Measurements from ENCODE around the gene AP3S2. TPM values are rescaled to one million over a fixed set of nuclear protein-coding genes. Genes with fewer than 3 reads are reported as not detected.

AP3S2 gene
- total RNA-seq, 1 donor from 2014 or later, result 39.5 TPM

DNA sequence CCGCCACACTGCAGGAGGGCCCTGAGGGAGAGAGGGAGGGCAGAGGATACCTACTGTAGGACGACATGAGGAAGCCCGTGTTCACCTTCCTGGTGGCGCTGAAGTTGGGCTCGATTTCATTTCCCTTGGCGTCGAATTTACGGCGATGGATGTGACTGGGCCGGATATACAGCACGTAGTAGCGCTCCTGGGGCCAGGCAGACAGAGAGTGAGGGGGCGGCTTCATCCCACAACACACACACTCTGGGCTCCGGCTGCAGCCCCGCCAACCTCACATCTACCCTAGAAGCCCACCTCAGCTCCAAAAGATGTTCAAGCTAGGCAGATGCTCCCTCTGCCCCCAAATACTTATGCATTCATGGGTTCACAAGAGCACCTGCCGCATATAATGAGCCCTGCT, 14.4 kb upstream of the AP3S2 start:
- no peaks in the 10 kb centered on the region for H3K9me3 ChIP-seq
- peaks cover 16% of the 10 kb centered on the region for H3K4me1 ChIP-seq
- peak in 1 of 2 donors; percentile 40 for DNase-seq (ENCODE audit: extremely low spot score in 2 of 2)
- no peak overlapping the region for H3K4me3 ChIP-seq
- TF ChIP-seq, protein P1, sequence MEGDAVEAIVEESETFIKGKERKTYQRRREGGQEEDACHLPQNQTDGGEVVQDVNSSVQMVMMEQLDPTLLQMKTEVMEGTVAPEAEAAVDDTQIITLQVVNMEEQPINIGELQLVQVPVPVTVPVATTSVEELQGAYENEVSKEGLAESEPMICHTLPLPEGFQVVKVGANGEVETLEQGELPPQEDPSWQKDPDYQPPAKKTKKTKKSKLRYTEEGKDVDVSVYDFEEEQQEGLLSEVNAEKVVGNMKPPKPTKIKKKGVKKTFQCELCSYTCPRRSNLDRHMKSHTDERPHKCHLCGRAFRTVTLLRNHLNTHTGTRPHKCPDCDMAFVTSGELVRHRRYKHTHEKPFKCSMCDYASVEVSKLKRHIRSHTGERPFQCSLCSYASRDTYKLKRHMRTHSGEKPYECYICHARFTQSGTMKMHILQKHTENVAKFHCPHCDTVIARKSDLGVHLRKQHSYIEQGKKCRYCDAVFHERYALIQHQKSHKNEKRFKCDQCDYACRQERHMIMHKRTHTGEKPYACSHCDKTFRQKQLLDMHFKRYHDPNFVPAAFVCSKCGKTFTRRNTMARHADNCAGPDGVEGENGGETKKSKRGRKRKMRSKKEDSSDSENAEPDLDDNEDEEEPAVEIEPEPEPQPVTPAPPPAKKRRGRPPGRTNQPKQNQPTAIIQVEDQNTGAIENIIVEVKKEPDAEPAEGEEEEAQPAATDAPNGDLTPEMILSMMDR (IDR thresholded peaks at IDR 0.05), result no peak
- TF ChIP-seq POLR2AphosphoS5 (IDR thresholded peaks at IDR 0.05; ENCODE audit: insufficient read depth in 1 of 2, low read depth in 1 of 2) (no peak), POLR2A (IDR thresholded peaks at IDR 0.05) (no peak)
- intact Hi-C loops (cut with DNase I), result loop anchor here (10.0 kb wide), 1 partner anchor 157 kb away; no protein-coding TSS in a partner anchor
- peaks cover 0 to 10% of the 10 kb centered on the region in 2 donors for H3K36me3 ChIP-seq
- H3K27ac ChIP-seq, result no peak overlapping the region
- no peaks in the 10 kb centered on the region for H3K27me3 ChIP-seq

DNA sequence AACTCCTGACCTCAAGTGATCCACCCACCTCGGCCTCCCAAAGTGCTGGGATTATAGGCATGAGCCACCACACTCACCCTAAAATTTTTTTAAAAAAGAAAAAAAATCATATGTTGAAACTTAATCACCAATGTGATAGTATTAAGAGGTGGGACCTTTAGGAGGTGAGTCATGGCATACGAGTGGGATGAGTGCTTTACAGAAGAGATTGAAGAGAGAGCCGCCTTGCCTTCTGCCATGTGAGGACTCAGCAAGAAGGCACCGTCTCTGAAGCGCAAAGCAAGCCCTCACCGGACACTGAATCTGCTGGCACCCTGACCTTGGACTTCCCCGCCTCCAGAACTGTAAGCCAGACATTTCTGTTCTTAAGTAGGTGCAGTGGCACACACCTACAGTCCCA, 13.5 kb upstream of the AP3S2 start:
- intact Hi-C loops (cut with DNase I), result loop anchor here (10.0 kb wide), 1 partner anchor 158 kb away; no protein-coding TSS in a partner anchor
- peaks cover 0 to 18% of the 10 kb centered on the region in 2 donors for H3K36me3 ChIP-seq
- TF ChIP-seq POLR2AphosphoS5 (IDR thresholded peaks at IDR 0.05; ENCODE audit: insufficient read depth in 1 of 2, low read depth in 1 of 2) (no peak), POLR2A (IDR thresholded peaks at IDR 0.05) (no peak)
- TF ChIP-seq, protein P1 (IDR thresholded peaks at IDR 0.05), result no peak

DNA sequence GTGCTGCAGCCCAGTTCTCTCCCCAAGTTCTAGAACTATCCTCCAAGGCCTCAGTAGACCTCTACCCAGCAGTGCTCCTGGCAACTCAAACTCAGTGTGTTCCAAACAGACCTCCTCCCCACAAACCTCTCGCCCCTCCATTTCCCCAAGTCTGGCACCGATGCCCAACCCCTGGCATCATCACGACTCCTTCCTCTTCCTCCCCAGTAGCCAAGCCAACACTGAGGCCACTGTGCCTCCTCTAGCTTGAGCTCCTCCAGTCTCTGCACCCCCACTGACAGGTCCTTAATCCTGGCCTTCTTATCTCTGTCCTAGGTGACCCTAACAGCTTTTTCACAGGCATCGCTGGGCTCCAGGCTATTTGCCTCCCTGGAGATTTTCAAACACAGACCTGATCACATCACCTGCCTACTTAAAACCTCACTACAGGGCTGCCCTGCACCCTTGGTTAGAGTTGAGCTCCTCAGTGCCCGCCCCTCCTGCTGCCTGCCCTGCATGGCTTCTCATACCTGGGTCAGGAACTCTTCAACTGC, 12.1 kb upstream of the AP3S2 start:
- no peak for DNase-seq (ENCODE audit: extremely low spot score in 2 of 2)
- H3K27ac ChIP-seq, result no peak overlapping the region
- TF ChIP-seq POLR2AphosphoS5 (IDR thresholded peaks at IDR 0.05; ENCODE audit: insufficient read depth in 1 of 2, low read depth in 1 of 2) (no peak), POLR2A (IDR thresholded peaks at IDR 0.05) (no peak)
- TF ChIP-seq, protein P1 (IDR thresholded peaks at IDR 0.05), result no peak
- peaks cover 0 to 29% of the 10 kb centered on the region in 2 donors for H3K36me3 ChIP-seq
- no peak overlapping the region for H3K4me3 ChIP-seq
- H3K27me3 ChIP-seq, result no peaks in the 10 kb centered on the region
- intact Hi-C loops (cut with DNase I), result loop anchor here (10.0 kb wide), 1 partner anchor 159 kb away; no protein-coding TSS in a partner anchor
- H3K9me3 ChIP-seq, result no peaks in the 10 kb centered on the region
- peaks cover 6% of the 10 kb centered on the region for H3K4me1 ChIP-seq

More for the DNA sequence above, 13.5 kb upstream of the AP3S2 start:
- Histone ChIP-seq H3K27me3 (no peaks in the 10 kb centered on the region), H3K4me3 (no peak overlapping the region), H3K4me1 (peaks cover 16% of the 10 kb centered on the region), H3K27ac (no peak overlapping the region), H3K9me3 (no peaks in the 10 kb centered on the region)
- DNase-seq (ENCODE audit: extremely low spot score in 2 of 2), result no peak

DNA sequence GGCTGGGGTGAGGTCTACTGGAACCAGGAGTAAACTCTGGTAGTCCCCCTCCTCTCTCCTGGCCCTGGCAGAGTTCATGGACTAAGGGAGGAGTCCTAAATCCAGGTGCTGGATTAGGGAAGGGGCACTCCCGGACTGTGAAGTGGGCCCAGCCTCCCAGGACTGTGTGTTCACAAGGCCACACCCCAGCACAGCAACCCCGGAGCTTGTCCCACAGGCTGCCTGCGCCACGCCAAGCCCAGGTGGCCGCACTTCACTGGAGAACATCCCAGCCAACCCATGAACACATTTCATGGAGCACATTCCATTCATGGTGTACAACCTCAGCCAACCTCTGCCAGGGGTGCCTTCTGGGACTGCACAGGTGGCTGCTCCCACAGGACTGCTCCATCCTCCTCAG, 10.7 kb upstream of the AP3S2 start:
- Histone ChIP-seq H3K4me3 (no peak overlapping the region), H3K27ac (no peak overlapping the region), H3K4me1 (no peaks in the 10 kb centered on the region), H3K27me3 (no peaks in the 10 kb centered on the region), H3K9me3 (no peaks in the 10 kb centered on the region), H3K36me3 (peaks cover 0 to 31% of the 10 kb centered on the region in 2 donors)
- DNase-seq (ENCODE audit: extremely low spot score in 2 of 2), result no peak
- TF ChIP-seq, protein P1 (IDR thresholded peaks at IDR 0.05), result no peak
- no peak for TF ChIP-seq POLR2AphosphoS5 (IDR thresholded peaks at IDR 0.05; ENCODE audit: insufficient read depth in 1 of 2, low read depth in 1 of 2)
- TF ChIP-seq POLR2A (IDR thresholded peaks at IDR 0.05), result no peak
- intact Hi-C loops (cut with DNase I), result loop anchor here (10.0 kb wide), 1 partner anchor 160 kb away; no protein-coding TSS in a partner anchor

DNA sequence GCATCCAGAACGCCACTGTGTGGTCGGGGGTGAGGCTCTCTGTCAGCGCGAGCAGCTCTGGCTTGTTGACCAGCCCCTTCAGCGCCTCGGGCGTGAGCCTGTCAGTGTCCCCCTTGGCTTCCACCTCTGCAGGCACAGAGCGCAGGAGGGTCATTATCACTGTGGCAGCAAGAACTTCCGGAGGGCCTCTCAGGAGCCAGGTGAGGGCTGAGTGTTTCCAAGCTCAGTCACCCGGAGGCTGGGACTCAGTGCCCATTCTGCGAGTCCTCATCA, 10.0 kb upstream of the AP3S2 start:
- H3K36me3 ChIP-seq, result peaks cover 0 to 31% of the 10 kb centered on the region in 2 donors
- TF ChIP-seq, protein P1 (IDR thresholded peaks at IDR 0.05), result no peak
- TF ChIP-seq POLR2AphosphoS5 (IDR thresholded peaks at IDR 0.05; ENCODE audit: insufficient read depth in 1 of 2, low read depth in 1 of 2) (no peak), POLR2A (IDR thresholded peaks at IDR 0.05) (no peak)

More for the DNA sequence above, 10.0 kb upstream of the AP3S2 start:
- no peaks in the 10 kb centered on the region for H3K4me1 ChIP-seq
- no peak overlapping the region for H3K4me3 ChIP-seq
- intact Hi-C loops (cut with DNase I), result loop anchor here (10.0 kb wide), 1 partner anchor 161 kb away; no protein-coding TSS in a partner anchor
- H3K27me3 ChIP-seq, result no peaks in the 10 kb centered on the region
- H3K27ac ChIP-seq, result no peak overlapping the region
- DNase-seq (ENCODE audit: extremely low spot score in 2 of 2), result no peak
- no peaks in the 10 kb centered on the region for H3K9me3 ChIP-seq

Measured in vagina (tissue), 2 donors.